ENCODE results near the gene MAB21L2. TPM values are rescaled to one million over a fixed set of nuclear protein-coding genes. Genes with fewer than 3 reads are reported as not detected.

The MAB21L2 gene
- total and polyA plus RNA-seq, 2 of the 13 experiments (the other 11 are each of a cell fraction or from before 2014, with no cell fraction given): not detected

- H3K9ac ChIP-seq (ENCODE audit: insufficient read depth, low read depth, low read length): no peak overlapping the region
- no peak overlapping the region for H3K4me3 ChIP-seq (replicated peaks in 1 of 3; ENCODE audit: insufficient read depth in 1 of 3, low read depth in 2 of 3, low read length in 3 of 3)
- TF ChIP-seq HNF1B (CRISPR knock-in tag; IDR thresholded peaks at IDR 0.05): no peak
- TF ChIP-seq ZNF607 (CRISPR knock-in tag; IDR thresholded peaks at IDR 0.05; ENCODE audit: borderline replicate concordance): no peak
- no peak for TF ChIP-seq TEAD3 (CRISPR knock-in tag; optimal IDR thresholded peaks at IDR 0.05; ENCODE audit: borderline replicate concordance)
- TF ChIP-seq ZNF331 (CRISPR knock-in tag; IDR thresholded peaks at IDR 0.05): no peak
- no peak for TF ChIP-seq MTERF4 (CRISPR knock-in tag; IDR thresholded peaks at IDR 0.05)
- TF ChIP-seq CEBPZ (IDR thresholded peaks at IDR 0.05; ENCODE audit: low read length): no peak
- no peak for TF ChIP-seq ZNF646 (CRISPR knock-in tag; IDR thresholded peaks at IDR 0.05)
- TF ChIP-seq CHD4 (IDR thresholded peaks at IDR 0.05; ENCODE audit: borderline replicate concordance, low read length): no peak
Measured at GRCh38 chr4:150583287-150584110, 1.5 kb downstream of the MAB21L2 start.

More at GRCh38 chr4:150583287-150584110, 1.5 kb downstream of the MAB21L2 start:
- H2AFZ ChIP-seq (ENCODE audit: low read length): no peak overlapping the region
- no peaks in the 10 kb centered on the region for H4K20me1 ChIP-seq (ENCODE audit: insufficient read depth, low read length)
- WGBS (ENCODE audit: low lambda C conversion rate): 98% methylated on average over 53 of the region's 66 CpGs
- H3K4me1 ChIP-seq (ENCODE audit: insufficient read depth, low read length): no peaks in the 10 kb centered on the region
- DNase-seq (ENCODE audit: low spot score): no peak
- ChIA-PET POLR2A (no interaction called here), CTCF (ENCODE audit: low intra/inter-chr PET ratio, low total read pairs) (no interaction called here)
- in situ Hi-C loops (cut with HindIII; ENCODE audit: extremely low pct_ligation_motif_present, low pct_unique_long_range_greater_than_20kb): no loop called here
- ATAC-seq: no peak
- peaks cover 5 to 12% of the 10 kb centered on the region in 2 experiments; a peak in 2 of 5 replicates for H3K36me3 ChIP-seq (replicated peaks in 1 of 2; ENCODE audit: control insufficient read depth in 1 of 2, insufficient read depth in 2 of 2, low read length in 2 of 2)
- no peak overlapping the region for H3K27ac ChIP-seq (ENCODE audit: extremely low read length, insufficient read depth, low read length)
- no peaks in the 10 kb centered on the region for H3K79me2 ChIP-seq (ENCODE audit: insufficient read depth, low read length)
- no peaks in the 10 kb centered on the region for H3K9me3 ChIP-seq (ENCODE audit: low read length)
- H3K27me3 ChIP-seq (ENCODE audit: control insufficient read depth in 1 of 2, insufficient read depth in 2 of 2, low read length in 2 of 2): no peaks in the 10 kb centered on the region
- no peak for FAIRE-seq
- no peak overlapping the region for H3K4me2 ChIP-seq (ENCODE audit: low read depth, low read length)
- intact Hi-C loops (cut with micrococcal nuclease; ENCODE audit: unreplicated experiment): no loop called here
- BruUV-seq (replicated peaks): no TSS peak

All from HepG2 (cell line).